ENCODE measurements around the gene PSPN.

The PSPN gene

GRCh38 chr19:6421075-6422014, 45.6 kb upstream of the PSPN start:
- no peaks in the 10 kb centered on the region for H3K9me3 ChIP-seq
- no peak overlapping the region for H3K27ac ChIP-seq
- H3K36me3 ChIP-seq, result peaks cover 50% of the 10 kb centered on the region
- no peak overlapping the region for H3K4me3 ChIP-seq (ENCODE audit: low read depth in 1 of 2, low read length in 1 of 2)
- peaks cover 18 to 19% of the 10 kb centered on the region in 2 experiments for H3K4me1 ChIP-seq (ENCODE audit: control insufficient read depth in 1 of 2, insufficient read depth in 1 of 2, low read depth in 1 of 2, low read length in 1 of 2)
- H3K27me3 ChIP-seq, result no peaks in the 10 kb centered on the region
- no peak for TF ChIP-seq CTCF (IDR thresholded peaks at IDR 0.05)

- Histone ChIP-seq H3K36me3 (peaks cover 76% of the 10 kb centered on the region), H3K4me1 (ENCODE audit: control insufficient read depth in 1 of 2, insufficient read depth in 1 of 2, low read depth in 1 of 2, low read length in 1 of 2) (peaks cover 5 to 7% of the 10 kb centered on the region in 2 experiments), H3K27ac (no peak overlapping the region), H3K4me3 (ENCODE audit: low read depth in 1 of 2, low read length in 1 of 2) (no peak overlapping the region), H3K9me3 (no peaks in the 10 kb centered on the region), H3K27me3 (no peaks in the 10 kb centered on the region)
- no peak for TF ChIP-seq CTCF (IDR thresholded peaks at IDR 0.05)
Observed at GRCh38 chr19:6418562-6418932, 42.8 kb upstream of the PSPN start.

- Histone ChIP-seq H3K4me1 (ENCODE audit: control insufficient read depth in 1 of 2, insufficient read depth in 1 of 2, low read depth in 1 of 2, low read length in 1 of 2) (peaks cover 0 to under 1% of the 10 kb centered on the region in 2 experiments), H3K9me3 (no peaks in the 10 kb centered on the region), H3K27ac (no peak overlapping the region), H3K36me3 (peaks cover 76% of the 10 kb centered on the region), H3K4me3 (ENCODE audit: low read depth in 1 of 2, low read length in 1 of 2) (no peak overlapping the region), H3K27me3 (no peaks in the 10 kb centered on the region)
- TF ChIP-seq CTCF (IDR thresholded peaks at IDR 0.05), result no peak
Observed at GRCh38 chr19:6417713-6418561, 42.2 kb upstream of the PSPN start.

- Histone ChIP-seq H3K27me3 (no peaks in the 10 kb centered on the region), H3K4me1 (ENCODE audit: control insufficient read depth in 1 of 2, insufficient read depth in 1 of 2, low read depth in 1 of 2, low read length in 1 of 2) (no peaks in the 10 kb centered on the region), H3K27ac (no peak overlapping the region), H3K36me3 (peaks cover 76% of the 10 kb centered on the region), H3K9me3 (no peaks in the 10 kb centered on the region), H3K4me3 (ENCODE audit: low read depth in 1 of 2, low read length in 1 of 2) (no peak overlapping the region)
- no peak for TF ChIP-seq CTCF (IDR thresholded peaks at IDR 0.05)
Observed at GRCh38 chr19:6416658-6417405, 41.1 kb upstream of the PSPN start.

- no peak overlapping the region for H3K27ac ChIP-seq
- H3K4me3 ChIP-seq (ENCODE audit: low read depth in 1 of 2, low read length in 1 of 2), result no peak overlapping the region
- H3K9me3 ChIP-seq, result no peaks in the 10 kb centered on the region
- H3K27me3 ChIP-seq, result no peaks in the 10 kb centered on the region
- TF ChIP-seq CTCF (IDR thresholded peaks at IDR 0.05), result no peak
- peaks cover 70% of the 10 kb centered on the region for H3K36me3 ChIP-seq
- no peaks in the 10 kb centered on the region for H3K4me1 ChIP-seq (ENCODE audit: control insufficient read depth in 1 of 2, insufficient read depth in 1 of 2, low read depth in 1 of 2, low read length in 1 of 2)
Observed at GRCh38 chr19:6415591-6416190, 40.0 kb upstream of the PSPN start.

Measured in neutrophil (primary cell).